AG10803 (cell line): Measurements from ENCODE around the gene FRMD4A.

ENCODE experiments used
- DNase-seq: peaks from one replicate; pipeline ENCODE4 v3.0.0; 2010; ENCODE audit warnings: low read depth
- H3K4me3 ChIP-seq: 2 replicates; pipeline ENCODE4 v1.5.1; 2011; ENCODE audit warnings: mild to moderate bottlenecking, low read length, control low read depth
- TF ChIP-seq, protein P1 (sequence below): conservative IDR thresholded peaks from 2 replicates; pipeline ENCODE4 v1.5.1; 2011; ENCODE audit warnings: mild to moderate bottlenecking, low read length, control low read depth, inconsistent platforms

Gene FRMD4A

DNA sequence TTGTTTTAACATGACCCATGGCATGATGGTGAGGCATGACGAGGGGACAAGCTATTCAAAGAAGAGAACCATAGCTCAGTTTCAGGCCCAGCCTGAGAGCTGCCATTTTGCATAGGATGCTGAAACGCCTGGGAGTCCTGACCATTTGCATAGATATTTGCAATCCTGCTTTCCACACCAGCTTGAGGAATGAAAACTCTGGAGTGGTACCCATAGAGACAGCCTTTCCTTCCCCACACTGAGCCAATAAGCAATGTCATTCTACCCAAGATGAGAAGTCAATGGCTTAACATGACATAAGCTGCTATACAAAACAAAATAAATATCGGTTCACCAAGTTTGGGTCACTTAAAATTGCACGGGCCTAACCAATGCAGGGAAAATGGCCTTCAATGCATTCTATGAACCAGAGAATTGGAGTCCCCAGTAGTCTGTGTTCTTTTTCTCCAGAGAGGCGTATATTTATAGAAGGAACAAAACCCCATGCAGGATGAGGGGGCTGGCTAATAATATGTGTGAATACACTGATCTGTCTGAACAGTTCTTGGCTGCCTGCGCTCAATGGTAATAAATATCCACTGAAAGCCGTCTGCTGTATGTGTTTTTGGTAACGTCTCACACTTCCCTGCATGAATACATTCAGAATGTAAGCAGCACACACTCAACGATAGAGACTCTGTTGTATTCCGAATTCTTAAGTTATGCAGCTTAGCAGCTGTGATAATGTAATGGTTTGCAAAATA, 329.3 kb downstream of the FRMD4A start:
- no peak overlapping the region for H3K4me3 ChIP-seq
- TF ChIP-seq, protein P1, sequence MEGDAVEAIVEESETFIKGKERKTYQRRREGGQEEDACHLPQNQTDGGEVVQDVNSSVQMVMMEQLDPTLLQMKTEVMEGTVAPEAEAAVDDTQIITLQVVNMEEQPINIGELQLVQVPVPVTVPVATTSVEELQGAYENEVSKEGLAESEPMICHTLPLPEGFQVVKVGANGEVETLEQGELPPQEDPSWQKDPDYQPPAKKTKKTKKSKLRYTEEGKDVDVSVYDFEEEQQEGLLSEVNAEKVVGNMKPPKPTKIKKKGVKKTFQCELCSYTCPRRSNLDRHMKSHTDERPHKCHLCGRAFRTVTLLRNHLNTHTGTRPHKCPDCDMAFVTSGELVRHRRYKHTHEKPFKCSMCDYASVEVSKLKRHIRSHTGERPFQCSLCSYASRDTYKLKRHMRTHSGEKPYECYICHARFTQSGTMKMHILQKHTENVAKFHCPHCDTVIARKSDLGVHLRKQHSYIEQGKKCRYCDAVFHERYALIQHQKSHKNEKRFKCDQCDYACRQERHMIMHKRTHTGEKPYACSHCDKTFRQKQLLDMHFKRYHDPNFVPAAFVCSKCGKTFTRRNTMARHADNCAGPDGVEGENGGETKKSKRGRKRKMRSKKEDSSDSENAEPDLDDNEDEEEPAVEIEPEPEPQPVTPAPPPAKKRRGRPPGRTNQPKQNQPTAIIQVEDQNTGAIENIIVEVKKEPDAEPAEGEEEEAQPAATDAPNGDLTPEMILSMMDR, result no peak
- DNase-seq, result no peak

DNA sequence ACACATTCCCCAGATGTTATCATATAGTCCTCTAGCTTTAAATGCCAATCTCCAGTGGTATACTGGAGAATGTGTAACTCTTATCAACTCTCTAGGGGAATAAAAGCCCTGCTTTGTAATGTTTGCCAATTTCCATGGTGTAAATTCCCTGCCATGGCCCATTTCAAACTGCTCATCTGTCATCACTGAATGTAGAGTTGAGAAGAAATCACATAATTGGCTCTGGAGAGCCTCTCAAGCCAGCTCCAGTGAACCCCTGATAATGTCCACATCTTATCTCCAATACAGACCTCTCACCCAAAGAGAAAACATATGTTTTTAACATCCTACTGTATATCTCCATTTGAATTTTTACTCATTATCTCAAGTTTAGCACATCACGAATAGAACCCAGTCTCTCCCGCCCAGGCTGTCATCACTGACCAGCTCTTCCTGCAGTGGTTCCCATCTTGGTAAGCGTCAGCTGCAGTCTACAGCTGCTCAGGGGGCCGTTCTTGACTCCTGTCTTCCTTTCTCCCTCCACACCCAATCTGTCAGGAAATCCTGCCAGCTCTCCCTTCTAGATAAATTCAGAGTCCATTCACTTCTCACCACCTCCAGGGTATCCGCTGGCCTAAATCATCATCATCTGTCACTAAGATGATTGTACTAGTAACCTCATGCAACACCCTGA, 332.4 kb downstream of the FRMD4A start:
- no peak overlapping the region for H3K4me3 ChIP-seq
- no peak for DNase-seq
- TF ChIP-seq, protein P1, result no peak

DNA sequence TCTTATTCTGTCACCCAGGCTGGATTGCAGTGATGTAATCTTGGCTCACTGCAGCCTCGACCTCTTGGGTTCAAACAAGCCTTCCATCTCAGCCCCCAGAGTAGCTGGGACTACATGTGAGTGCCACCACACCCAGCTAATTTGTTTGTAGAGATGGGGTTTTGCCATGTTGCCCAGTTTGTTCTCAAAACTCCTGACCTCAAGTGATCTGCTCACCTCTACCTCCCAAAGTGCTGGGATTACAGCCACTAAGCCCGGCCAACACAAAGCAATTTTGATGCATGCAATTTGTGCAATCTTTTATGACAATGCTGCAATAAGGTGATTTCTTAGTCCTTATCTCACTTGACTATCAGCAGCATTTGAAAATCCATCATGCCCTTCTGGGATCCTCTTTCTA, 333.1 kb downstream of the FRMD4A start:
- TF ChIP-seq, protein P1, result no peak
- H3K4me3 ChIP-seq, result no peak overlapping the region
- DNase-seq, result no peak

DNA sequence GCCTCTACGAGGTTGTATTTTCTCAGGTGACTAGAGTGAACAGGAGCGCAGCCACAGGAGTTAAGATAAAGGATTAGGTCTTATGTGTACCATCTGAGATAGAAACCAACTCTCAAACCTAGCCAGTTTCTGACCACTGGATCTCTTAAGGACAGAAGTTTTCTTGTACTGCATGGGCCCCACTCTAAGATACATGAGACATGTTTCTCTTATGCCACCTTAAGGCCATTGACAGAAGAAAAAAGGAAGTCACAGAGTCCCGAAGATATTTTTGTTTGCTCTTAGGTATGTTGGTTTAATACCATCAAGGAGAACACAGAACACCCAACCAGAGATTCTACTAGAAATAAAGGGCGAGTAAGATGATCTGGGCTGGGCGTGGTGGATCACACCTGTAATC, 335.8 kb downstream of the FRMD4A start:
- H3K4me3 ChIP-seq, result no peak overlapping the region
- TF ChIP-seq, protein P1, result no peak
- DNase-seq, result no peak

DNA sequence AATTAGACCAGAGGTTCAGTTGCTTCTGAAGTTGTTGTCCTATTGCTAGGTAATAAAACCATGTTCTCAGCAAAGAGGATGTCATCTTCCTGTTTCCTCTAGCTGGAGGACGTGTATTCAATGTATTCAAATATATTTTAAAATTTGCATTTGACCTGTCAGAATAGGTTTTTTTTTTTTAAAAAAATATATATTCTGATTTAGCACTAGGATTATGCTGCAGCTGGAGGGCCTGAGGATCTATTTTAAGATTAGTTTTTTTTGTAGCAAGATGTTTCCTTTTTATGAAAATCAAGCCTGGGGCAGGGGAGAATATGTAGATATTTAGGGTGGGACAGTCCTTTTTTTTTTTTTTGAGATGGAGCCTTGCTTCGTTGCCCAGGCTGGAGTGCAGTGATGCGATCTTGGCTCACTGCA, 337.0 kb downstream of the FRMD4A start:
- TF ChIP-seq, protein P1, result no peak
- no peak for DNase-seq
- H3K4me3 ChIP-seq, result no peak overlapping the region

DNA sequence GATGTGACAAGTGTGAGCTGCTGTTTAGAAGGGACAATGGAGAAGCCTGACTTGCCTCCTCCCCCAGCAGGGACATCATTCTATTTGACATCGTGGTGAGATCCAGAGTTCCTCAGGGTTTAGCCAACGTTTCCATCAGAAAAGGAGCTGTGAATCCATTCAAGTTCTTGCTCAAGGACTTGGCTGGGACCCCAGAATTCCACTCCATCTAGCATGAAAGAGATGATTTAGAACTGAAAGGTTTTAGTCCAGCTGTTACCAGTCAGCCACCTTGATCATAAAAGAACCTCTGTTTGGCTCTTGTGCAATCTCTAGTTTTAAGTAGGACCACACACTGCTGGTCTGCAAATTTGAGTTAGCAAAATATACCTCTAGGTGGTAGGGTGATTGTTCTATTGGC, 337.6 kb downstream of the FRMD4A start:
- DNase-seq, result peak; percentile 93
- no peak overlapping the region for H3K4me3 ChIP-seq
- TF ChIP-seq, protein P1, result no peak

DNA sequence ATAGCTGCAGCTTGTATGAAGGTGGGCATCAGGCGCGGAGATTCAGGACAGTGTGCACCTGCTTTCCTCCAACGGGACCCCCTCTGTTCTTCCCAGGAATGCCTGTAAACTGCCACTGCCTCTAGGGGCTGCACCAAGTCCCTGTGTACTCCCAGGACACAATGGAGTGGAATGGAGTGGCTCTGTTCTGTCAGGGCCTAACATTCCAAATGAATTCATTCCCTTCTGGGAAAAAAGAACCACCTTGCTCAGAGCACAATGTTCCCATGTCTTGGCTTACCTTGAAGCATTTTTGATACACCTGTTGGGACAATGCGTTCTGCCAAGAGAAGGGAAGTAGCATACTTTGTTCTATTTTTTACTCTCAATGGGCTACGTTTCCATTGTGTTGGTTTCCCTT, 339.4 kb downstream of the FRMD4A start:
- TF ChIP-seq, protein P1, result no peak
- peak overlapping the region; percentile 24 for H3K4me3 ChIP-seq
- no peak for DNase-seq
